ENCODE data around the gene PIMREG.

DNA sequence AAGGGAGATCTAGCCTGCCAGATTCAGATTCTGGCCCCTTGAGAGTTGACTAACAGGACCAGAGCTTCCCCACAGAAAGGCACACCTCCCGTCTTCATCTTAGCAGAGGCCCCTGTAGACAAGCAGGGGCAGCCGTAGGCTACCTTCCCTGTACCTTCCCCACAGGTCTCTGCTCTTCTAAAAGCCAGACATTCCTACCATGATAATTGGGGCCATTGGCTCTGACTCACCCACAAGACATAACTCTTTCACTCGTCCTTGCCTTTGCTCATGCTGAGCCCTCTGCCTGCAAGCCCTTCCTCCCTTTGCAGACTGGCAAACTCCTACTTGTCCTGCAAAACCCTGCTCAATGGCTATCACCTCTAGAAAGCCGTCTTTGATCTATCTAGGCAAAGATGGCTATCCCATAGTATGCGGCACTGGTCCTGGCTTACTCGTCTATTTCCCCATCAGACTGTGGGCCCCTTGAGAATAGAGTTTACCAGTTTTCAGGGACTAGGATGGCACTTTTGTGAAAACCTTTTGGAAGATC lies 43.8 kb downstream of the PIMREG start:
- TF ChIP-seq EZH2 (IDR thresholded peaks at IDR 0.05; ENCODE audit: insufficient read depth, poor library complexity, severe bottlenecking) (no peak), EZH2phosphoT487 (IDR thresholded peaks at IDR 0.05; ENCODE audit: insufficient read depth, low read depth) (no peak)
